GM06990 (cell line): ENCODE measurements around the gene TPST2.
A peak's percentile ranks its signal among the peaks of the same experiment; 100 is the strongest.

Source experiments
- DNase-seq: peaks from one replicate; pipeline ENCODE4 v3.0.0-alpha.2; 2011; ENCODE audit not compliant: insufficient read length; ENCODE audit errors: extremely low read depth
- H3K27me3 ChIP-seq: replicated peaks from 2 replicates; pipeline ENCODE4 v1.6.0; 2011; ENCODE audit warnings: low read length; ENCODE audit not compliant: control insufficient read depth, insufficient read depth
- H3K36me3 ChIP-seq: 2 replicates; pipeline ENCODE4 v1.5.1; 2011; ENCODE audit warnings: low read length; ENCODE audit not compliant: control insufficient read depth, insufficient read depth
- H3K4me3 ChIP-seq: replicated peaks from 2 replicates; pipeline ENCODE4 v1.5.1; 2011; ENCODE audit warnings: low read depth, mild to moderate bottlenecking, control low read depth, low read length
- CTCF ChIP-seq: IDR thresholded peaks from 2 replicates; pipeline ENCODE4 v1.5.1; 2011; ENCODE audit warnings: low read length, control low read depth, mild to moderate bottlenecking, inconsistent platforms; ENCODE audit not compliant: insufficient read depth, poor library complexity, severe bottlenecking

Gene TPST2

GRCh38 chr22:26588729-26589366, 1.1 kb downstream of the TPST2 start:
- DNase-seq, result no peak
- Histone ChIP-seq H3K4me3 (peak overlapping the region; percentile 91), H3K27me3 (no peaks in the 10 kb centered on the region), H3K36me3 (peaks cover 2% of the 10 kb centered on the region)
- TF ChIP-seq CTCF, result no peak

- no peak for TF ChIP-seq CTCF
- Histone ChIP-seq H3K36me3 (peaks cover 2% of the 10 kb centered on the region), H3K27me3 (no peaks in the 10 kb centered on the region), H3K4me3 (no peak overlapping the region)
- DNase-seq, result no peak
Observed at GRCh38 chr22:26587991-26588613, 1.8 kb downstream of the TPST2 start.

GRCh38 chr22:26586556-26587325, 3.2 kb downstream of the TPST2 start:
- DNase-seq, result no peak
- Histone ChIP-seq H3K4me3 (no peak overlapping the region), H3K36me3 (peaks cover 2% of the 10 kb centered on the region), H3K27me3 (no peaks in the 10 kb centered on the region)
- TF ChIP-seq CTCF, result no peak

GRCh38 chr22:26585104-26585790, 4.7 kb downstream of the TPST2 start:
- TF ChIP-seq CTCF, result no peak
- no peak for DNase-seq
- H3K27me3 ChIP-seq, result no peaks in the 10 kb centered on the region
- H3K4me3 ChIP-seq, result no peak overlapping the region
- H3K36me3 ChIP-seq, result peaks cover 2% of the 10 kb centered on the region

GRCh38 chr22:26584010-26584409, 5.9 kb downstream of the TPST2 start:
- DNase-seq, result no peak
- no peak for TF ChIP-seq CTCF
- peaks cover 2% of the 10 kb centered on the region for H3K36me3 ChIP-seq
- H3K4me3 ChIP-seq, result no peak overlapping the region
- H3K27me3 ChIP-seq, result no peaks in the 10 kb centered on the region
